Activated CD8-positive, alpha-beta memory T cell treated with anti-CD3 and anti-CD28 coated beads, Interleukin-2, amount 50 U/mL, for 48 hours (primary cell): ENCODE measurements around the gene KIAA0319L.
"Not testable (repeated sequence)": the region's sequence is repeated elsewhere in the genome, so short reads cannot be mapped to it uniquely, and the experiment has no call there.

Experiments
- DNase-seq: peaks from one replicate; pipeline ENCODE4 v3.0.0-alpha.2; 2020

KIAA0319L gene

DNA sequence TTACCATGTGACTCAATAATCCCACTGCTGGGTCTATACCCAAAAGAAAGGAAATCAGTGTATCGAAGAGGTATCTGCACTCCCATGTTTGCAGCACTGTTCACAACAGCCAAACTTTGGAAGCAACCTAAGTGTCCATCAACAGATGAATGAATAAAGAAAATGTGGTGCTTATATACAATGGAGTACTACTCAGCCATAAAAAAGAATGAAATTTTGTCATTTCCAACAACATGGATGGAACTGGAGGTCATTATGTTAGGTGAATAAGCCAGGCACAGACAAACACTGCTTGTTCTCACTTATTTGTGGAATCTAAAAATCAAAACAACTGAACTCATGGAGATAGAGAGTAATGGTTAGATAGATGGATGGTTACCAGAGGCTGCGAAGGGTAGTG, 79.3 kb downstream of the KIAA0319L start:
- no peak for DNase-seq

DNA sequence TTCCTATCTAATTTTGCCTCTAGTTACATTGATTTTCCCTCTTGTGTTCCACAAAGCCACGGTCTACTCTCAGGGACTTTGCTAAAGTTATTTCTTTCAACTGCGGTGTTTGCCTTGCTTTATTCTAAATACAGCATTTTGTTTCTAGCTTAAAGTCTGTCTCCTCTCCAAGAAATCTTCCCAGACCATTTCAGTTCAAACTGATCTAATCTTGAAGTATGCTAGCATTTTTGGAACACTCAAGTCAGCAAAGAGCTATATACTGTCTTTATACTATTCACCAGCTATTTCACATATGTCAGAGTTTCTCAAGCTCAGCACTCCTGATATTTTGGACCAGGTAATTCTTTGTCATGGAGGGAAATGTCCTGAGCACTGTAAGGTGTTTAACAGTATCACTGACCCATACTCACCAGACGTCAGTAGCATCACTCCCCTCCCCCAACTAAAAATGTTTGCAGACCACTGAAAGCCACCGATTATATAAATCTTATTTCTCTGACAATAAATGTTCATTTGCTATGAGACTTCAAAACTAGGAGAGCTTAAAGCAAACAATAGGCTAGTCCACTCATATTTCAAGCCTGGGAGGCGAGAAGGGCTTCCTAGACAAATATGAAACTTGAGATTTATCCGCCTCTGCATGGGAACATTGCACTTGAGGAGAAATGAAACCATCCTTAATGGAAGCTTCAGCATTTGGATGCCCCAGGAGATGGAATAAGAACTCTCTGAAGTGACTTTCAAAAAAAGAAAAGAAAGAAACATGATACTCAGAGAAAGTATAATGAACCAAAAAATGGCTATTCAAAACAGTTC, 81.1 kb downstream of the KIAA0319L start:
- no peak for DNase-seq

DNA sequence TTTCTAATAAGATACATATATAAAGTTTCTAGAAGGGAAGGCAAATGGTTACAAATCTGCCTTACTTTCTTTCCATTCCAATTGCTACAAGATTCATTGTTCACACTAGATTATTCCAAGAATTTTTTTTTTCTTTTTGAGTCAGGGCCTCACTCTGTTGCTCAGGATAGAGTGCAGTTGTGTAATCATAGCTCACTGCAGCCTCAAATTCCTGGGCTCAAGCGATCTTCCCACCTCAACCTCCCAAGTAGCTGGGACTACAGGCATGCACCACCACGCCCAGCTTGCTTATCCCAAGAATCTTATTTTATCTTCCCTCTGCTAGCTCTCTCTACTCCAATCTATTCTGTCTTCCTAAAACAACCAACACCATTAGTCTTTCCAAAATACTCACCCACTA, 81.8 kb downstream of the KIAA0319L start:
- no peak for DNase-seq

DNA sequence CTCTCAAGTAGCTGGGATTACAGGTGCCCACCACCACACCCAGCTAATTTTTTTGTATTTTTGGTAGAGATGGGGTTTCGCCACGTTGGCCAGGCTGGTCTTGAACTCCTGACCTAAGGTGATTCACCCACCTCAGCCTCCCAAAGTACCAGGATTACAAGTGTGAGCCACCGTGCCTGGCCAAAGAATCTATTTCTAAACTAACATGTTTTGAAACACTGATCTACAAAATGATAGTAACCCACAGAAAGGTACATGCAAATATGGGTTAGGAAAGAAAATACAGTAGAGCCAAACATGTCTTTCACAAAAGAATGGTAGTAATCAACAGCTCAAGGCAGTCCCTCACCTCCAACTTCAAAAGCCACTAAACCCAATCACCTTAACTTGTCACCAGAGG, 84.0 kb downstream of the KIAA0319L start:
- not testable (repeated sequence) for DNase-seq

DNA sequence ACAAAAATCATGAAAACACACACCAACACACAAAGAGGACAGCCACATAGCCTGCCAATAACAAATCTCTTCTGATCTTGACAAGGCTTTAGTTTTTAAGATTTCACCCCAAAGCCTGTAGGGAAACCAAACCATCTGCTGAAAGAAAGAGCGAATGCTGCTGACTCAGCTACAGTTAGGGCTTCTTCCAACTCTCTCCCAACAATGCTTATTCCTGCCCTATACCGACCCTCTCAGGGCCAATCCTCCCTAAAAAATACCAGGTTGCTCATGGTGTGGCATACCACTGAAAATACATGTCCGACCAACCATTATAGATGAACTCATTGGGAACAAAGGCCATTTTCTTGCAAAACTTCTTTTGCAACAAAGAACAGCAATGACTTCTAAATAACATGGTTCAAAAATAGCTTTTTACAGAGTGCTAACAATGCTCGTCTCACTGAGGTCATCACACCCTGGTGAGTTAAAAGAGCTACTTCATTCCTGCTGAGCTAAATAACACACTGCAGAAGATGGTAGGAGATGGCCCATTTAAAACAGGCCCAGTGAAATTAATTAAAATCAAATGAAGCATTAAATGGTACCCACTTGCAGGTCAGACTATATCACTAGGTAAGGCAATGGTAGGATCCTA, 86.1 kb downstream of the KIAA0319L start:
- DNase-seq, result no peak

DNA sequence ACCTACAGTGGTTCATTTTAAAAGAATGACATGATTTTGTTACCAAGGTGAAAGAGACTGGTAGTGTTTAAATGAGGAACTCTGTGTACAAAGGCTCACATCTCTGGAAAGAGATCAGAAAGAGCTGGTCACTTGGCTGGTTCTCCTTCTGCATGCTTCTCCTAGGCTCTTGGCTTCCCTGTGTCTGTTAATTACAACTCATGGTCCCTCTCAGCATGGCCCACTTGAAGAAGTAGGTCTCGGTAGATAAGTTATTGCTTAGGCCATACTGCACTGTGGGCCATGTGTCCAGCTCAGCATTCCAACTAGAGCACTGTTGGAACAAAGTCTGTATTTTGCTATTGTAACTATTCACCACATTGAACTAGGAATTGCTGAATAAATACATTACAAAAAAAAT, 91.1 kb downstream of the KIAA0319L start:
- no peak for DNase-seq

DNA sequence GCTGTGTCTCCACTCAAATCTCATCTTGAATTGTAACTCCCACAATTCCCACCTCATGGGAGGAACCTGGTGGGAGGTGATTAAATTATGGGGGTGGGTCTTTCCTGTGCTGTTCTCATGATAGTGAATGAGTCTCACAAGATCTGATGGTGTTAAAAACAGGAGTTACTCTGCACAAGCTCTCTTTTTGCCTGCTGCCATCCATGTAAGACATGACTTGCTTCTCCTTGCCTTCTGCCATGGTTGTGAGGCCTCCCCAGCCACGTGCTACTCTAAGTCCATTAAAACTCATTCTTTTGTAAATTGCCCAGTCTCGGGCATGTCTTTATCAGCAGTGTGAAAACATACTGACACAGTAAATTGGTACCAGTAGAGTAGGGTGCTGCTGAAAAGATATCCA, 93.5 kb downstream of the KIAA0319L start:
- DNase-seq, result not testable (repeated sequence)

DNA sequence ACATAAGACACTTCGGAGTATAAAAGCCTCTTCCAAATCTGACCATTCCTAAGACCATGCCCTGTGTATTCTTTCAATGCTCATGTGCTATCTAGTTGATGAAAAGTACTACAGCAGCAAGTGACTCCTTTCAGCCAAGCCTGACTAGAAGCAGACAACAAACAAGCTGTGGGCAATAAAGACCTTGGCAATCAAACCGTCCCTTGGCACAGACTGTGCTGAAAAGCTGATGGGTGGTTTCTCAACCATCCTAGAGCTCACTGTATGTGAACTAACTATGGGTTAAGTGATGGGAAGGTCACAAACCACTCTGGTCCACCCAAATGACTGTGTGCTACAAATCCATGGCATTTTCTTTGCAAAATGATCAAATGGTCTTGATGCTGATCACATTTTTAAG, 94.0 kb downstream of the KIAA0319L start:
- DNase-seq, result no peak

DNA sequence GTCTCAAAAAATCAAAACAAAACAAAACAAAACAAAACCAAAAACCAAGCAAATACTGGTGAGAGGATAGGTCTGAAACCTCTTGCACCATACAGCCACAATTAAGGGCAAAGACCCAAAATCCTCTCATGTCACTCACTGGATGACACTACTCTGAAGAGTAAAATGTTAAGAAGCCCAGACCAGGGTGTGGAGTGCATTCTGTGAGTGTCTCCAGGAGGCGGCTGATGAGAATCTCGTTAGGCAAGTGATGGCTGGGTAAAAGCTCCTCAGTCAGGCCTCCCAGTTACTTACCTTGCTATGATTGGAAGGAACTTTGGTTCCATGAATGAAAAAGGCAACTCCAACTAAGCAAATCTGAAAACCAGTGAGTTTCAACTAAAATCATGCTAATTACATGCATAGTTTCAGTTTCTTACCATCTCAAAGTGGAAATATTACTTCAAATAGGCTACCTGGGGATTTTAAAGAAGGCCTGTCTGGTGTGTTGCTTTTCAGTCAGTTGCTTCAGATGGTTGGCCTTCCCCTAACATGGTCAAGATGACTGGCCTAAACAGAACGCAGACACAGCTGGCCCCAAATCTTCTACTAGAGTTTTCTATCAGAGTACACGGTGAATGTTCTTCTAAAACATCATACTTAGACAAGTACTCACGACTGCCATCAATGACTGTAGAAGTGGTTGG, 95.1 kb downstream of the KIAA0319L start:
- no peak for DNase-seq

DNA sequence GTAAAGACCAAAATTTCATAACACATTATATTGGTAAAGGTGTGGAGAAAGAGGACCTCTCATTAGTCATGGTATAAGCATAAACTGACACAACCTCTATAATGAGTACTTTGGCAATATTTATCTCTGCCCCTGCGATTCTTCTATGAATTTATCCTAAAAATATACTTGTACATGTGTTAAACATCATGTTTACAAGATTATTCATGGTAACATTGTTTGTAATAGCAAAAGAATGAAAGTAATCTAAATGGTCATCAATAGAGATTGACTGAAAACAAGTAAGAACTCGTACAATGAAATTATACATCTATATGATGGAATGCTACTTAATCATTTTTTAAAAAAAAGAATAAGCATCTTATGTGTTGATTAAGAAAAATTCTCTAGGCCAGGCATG, 96.4 kb downstream of the KIAA0319L start:
- no peak for DNase-seq

DNA sequence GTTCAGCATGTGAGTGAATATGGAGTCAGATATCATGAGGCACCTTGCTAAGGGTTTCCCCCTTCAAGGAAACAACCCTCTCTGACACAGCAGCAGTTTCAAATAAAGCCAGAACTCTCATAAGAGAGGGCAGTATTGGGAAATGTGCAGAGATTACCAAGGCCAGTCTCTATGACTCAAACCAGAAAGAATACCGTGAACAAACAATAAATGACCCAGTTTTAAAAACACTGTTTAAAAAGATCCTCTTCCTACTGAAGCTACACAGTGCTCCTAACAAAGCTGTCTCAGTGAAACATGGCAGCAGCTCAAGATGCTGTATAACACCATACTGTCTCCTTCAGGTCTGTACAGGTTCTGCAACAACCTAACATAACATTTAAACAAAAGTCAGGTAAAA, 102.6 kb downstream of the KIAA0319L start:
- DNase-seq, result no peak

DNA sequence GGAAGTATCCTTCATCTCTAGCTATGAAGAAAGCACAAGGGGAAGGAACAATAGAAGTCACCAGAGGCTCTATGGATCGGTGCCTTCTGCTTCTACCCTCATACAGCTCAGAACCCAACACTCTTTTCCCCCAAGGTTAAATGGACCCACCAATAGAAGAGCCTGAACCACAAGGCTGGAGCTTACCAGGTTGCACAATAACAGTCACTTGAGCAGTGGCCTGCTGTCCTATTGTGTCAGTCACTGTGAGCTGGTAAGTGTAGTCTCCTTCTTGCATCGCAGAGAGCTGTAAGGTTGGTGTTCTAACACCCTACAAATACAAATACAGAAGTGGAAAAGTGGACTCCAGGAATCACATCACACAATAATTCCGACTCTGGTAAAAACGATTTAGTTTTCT, 103.0 kb downstream of the KIAA0319L start:
- no peak for DNase-seq

DNA sequence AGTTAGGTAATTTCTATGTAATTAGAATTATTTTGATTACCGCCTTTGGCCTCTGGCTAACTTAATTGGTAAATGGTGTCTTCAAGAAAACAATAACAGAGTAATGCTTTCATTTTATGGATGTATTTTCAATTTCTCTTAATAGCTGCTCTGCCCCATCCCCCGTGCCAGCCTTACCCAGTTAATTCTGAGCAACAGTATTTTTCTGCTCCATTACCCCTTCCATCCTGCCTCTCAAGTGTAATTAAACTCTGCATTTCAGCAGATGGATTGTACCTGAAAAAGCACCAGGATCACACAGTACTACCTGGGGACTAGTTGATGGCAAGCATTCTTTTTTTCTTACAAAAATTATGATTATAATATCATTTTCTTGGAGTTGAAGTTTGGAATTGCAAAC, 104.2 kb downstream of the KIAA0319L start:
- DNase-seq, result no peak

DNA sequence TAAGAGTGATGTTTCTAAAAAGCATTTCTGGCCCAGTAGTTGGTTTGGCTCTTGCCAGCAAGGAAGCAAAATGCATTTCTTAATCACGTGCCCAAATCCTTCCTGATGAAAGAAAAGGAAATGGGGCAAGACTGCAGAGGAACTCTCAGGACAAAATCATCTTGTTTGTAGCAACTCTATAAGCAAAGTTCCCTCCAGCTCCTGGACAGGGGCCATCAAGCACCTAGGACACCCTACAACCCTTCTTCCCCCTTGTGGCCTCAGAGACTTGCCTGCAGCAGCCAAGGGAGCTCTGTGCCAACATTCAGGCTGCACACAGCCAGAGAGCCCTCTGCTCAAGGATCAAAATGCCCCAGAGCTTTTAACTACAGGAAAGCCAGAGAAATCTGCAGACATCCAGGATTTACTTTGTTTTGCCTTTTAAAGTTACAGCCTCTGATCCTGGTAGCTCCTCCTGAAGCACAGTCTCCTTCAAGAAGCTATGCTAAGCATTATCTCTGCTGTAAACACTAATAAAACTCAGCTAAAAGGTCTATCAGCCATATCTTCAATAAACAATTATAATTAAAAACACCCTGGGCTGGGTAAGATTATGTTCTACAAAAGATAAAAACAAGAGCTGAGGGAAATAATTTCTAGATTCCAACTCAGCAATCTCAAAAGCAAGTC, 105.0 kb downstream of the KIAA0319L start:
- no peak for DNase-seq

DNA sequence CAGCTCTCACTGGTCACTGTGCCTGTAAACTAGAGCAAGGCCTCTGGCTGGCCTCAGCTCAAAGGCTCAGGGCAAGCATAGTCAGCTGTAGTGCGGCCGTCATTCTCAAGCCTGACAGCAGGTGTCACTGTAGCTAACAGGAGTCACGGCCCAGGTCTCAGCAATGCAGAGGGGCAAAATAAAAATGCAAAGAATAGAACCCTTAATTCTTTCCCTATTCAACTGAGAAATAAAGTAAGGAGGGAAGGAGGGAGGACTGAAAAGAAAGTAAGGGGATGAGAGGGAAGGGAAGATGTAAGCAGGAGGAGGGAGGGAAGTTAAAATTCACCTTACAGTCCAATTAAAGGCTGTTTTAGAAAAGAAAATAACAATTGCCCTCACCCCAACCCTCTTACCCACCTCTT, 106.1 kb downstream of the KIAA0319L start:
- DNase-seq, result peak; percentile 86

DNA sequence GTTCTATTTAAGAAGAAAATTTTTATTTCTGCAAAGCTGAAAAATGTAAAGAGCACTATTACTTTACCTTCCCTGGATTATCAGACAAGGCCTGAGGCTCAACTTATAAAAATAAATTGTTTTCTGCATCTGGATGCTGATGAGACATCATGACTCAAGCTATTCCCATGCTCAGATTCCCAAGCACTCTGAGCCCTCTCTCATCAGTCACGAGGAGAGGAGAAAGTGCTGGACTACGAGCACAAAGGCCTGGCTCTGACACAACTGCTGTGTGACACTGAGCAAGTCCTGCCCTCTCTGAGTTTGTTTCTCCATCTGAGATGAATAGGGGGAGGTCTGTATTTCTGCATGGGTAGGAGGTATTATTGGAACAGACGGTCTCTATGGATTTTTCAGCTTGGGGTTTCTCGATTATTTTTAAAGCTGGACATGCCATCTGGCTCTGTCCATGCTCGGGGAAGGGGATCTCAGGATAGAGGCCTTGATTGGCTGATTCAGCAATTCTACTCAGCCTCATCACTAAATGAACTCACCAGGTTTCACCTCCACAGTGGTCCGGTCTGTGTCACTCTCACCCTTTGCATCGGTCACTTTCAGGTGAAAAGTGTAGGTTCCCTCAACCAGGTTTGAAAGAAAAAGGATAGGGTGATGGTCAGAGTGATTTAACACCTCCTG, 107.7 kb downstream of the KIAA0319L start:
- no peak for DNase-seq

DNA sequence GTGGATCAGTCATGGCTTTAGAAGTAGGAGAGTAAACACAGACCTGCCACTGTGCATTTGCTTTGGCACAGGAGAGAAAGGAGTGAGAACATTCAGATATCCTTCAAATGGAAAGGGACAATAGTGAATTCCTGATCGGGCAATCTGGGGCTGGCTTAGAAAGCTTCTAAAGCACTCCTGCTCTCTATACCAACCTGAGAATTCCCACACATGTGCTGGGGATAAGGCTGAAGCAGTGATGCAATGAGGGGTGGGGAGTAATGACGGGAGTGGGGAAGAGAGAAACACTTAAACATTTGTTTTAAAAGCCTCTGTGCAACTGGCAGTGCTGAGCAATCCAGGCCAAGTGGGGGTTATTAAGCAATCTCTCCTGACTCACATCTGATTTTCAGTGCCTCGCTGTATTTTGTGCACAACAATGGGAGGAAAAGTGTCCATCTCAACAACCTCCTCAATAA, 108.8 kb downstream of the KIAA0319L start:
- DNase-seq, result no peak

DNA sequence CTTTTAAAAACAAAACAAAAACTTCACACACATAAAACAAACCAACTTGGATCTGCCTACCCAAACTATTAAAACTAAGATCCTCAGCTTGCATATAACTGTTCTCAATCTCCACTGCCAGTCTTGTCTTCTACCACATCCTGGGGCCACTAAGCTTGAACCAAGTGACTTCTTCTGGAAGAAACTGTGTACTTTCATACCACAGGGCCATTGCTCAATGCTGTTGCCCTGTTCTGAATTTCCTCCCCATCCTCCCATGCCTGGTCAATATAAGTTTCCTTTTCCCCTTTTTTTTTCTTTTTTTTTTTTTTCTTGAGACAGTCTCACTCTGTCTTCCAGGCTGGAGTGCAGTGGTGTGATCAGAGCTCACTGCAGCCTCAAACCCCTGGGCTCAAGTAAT, 109.9 kb downstream of the KIAA0319L start:
- DNase-seq, result no peak

DNA sequence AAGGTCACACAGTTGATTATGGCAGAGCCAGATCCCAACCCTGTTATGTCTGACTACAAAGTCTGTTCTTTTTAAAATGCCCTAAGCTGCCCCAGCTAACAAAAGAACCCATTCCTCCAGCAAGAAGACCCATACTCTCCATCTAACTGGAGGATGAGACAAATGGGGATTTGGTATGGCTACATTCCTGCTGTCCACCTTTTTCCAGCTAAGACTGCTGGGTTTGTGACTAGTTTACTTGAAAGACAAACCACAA, 112.8 kb downstream of the KIAA0319L start:
- DNase-seq, result no peak

DNA sequence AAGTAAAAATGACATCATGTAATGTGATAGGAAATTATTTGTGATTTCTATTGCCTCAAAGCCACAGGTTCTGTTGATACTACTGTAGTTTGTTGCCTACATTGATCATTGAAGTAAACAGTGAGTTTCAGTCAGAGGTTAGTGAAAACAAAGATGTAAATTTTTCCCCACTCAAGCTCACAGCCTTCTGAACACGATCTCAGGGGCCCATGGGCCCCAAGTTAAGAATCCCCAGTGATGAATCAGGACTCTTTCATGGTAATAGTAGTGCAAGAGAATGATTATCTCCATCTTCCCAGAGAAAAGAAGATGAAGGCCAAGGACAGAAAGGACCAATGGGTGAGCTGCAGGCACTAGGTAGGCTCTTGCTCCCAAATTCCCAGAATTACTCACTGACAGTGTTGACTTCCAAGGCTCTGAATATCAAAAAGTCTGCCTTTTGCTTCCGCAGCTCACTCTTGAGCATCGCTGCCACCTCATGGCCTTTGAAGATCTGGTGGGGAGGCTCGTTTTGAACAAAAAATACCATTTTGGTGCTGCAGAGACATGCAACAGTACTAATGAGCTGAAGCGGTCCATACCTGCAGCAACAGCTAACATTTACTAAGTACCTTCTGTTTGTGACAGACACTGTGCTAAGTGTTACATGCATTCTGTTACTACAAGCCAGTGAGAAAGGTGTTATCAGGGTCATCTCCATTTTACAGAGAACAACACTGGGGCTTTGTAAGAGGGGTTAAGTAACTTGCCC, 113.3 kb downstream of the KIAA0319L start:
- no peak for DNase-seq

DNA sequence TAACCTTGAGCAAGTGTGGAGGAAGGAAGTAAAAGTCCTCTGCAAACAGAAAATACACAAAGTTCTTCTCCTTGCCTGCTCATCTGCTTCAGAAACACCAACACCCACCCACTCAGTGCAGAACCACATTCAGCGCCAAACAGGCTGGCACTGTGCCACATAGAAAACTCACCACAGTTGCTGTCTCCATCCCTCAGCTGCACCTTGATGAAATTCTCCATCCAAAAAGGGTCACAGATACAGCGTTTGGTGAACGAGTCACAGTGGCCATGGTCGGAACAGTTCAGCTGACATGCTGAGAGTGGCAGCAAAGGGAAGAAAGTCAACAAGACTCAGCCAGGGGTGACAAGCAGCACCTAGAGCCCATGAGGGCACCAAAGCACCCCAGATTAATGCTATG, 114.5 kb downstream of the KIAA0319L start:
- DNase-seq, result no peak

DNA sequence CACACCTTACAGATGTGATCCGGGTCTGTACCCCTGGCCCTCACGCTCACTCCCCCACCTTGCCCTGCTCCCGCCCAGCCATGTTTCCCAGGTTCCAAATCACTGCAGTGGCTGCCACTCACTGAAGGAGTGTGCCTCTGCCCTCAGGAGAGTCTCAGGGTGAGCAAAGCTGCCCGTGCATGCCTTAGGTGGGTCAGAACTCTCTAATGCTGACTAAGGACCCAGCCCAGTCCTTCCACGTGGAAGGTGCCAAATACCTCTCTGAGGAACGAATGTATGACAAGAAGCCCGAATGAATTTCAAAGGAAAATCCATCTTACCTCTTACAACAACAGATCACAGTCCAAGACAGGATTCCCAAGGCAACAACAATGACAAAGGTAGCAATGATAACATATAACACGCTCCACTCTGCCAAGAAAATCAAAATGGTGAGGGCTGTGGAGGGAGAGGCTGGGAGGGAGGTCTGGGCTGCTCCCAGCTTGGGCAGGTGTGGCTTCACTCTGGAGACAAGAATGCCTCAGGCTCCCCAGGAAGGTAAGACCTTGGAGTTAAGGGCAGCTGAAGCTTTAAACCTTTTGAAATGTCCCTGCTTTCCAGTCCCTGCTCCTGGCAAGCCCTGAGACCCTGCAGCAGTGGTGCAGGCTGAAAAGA, 115.2 kb downstream of the KIAA0319L start:
- no peak for DNase-seq
